Esophagus squamous epithelium (tissue), 5 donors: ENCODE data around the gene CXCR4. TPM values are rescaled to one million over a fixed set of nuclear protein-coding genes. Genes with fewer than 3 reads are reported as not detected.

ENCODE experiments used
- DNase-seq: peaks from one replicate; lab custom pipeline; 2025; lab: John Stamatoyannopoulos, UW
- H3K27ac ChIP-seq, 4 donors: fragments of 200-600 bp; sonication (generic); one replicate each; pipeline ENCODE4 v1.5.1; 2016 to 2019; ENCODE audit warnings: mild to moderate bottlenecking in 1 of 4
- H3K27me3 ChIP-seq, 4 donors: fragments of 200-600 bp; sonication (generic); 1 replicate in 3 of 4; 2 replicates in 1 of 4; pipeline versions ENCODE4 v1.5.1 to v1.6.0; 2017 to 2021; ENCODE audit warnings: antibody characterized with exemption in 1 of 4
- H3K36me3 ChIP-seq, 3 donors: fragments of 200-600 bp; sonication (generic); one replicate each; pipeline ENCODE4 v1.5.1; 2016 to 2019
- H3K4me1 ChIP-seq, 3 donors: fragments of 200-600 bp; sonication (generic); one replicate each; pipeline ENCODE4 v1.5.1; 2017 to 2019
- H3K4me3 ChIP-seq, 4 donors: fragments of 200-600 bp; sonication (generic); 1 replicate in 3 of 4; 2 replicates in 1 of 4; pipeline ENCODE4 v1.5.1; 2016 to 2019; ENCODE audit warnings: mild to moderate bottlenecking in 2 of 4, moderate library complexity in 1 of 4
- H3K9me3 ChIP-seq, 3 donors: fragments of 200-600 bp; sonication (generic); one replicate each; pipeline ENCODE4 v1.5.1; 2016 to 2019
- CTCF ChIP-seq, 6 experiments: fragments of 450-650 bp in 4 of 6; fragments of 200-600 bp in 2 of 6; sonication (generic) in 2 of 6; IDR thresholded peaks; one replicate each; pipeline ENCODE4 v1.5.1; 2016 to 2019; ENCODE audit warnings: antibody characterized with exemption in 6 of 6, mild to moderate bottlenecking in 4 of 6, moderate library complexity in 4 of 6
- POLR2A ChIP-seq, 4 donors: fragments of 450-650 bp; IDR thresholded peaks; one replicate each; pipeline ENCODE4 v1.6.1; 2017; ENCODE audit warnings: antibody characterized with exemption in 4 of 4, mild to moderate bottlenecking in 4 of 4, moderate library complexity in 3 of 4
- WGBS, 2 donors: methylation state at CpG; one replicate each; pipeline ENCODE4 v1.1.5; 2018; 5-methylcytosine and 5-hydroxymethylcytosine counted together
- intact Hi-C: fragments of 100-400 bp; cut with DNase I; formaldehyde crosslinking; loops from one replicate; pipeline ENCODE4 v1.15.0; 2022
- total RNA-seq, 4 donors: library from RNA; depleted of rRNA; stranded (reverse); fragments of >200 nt; gene quantifications; one replicate each; pipeline ENCODE4 v1.1.0, GENCODE V29; 2016
- donor health status: DM: yes; HTN: yes; CAD: no.

Gene CXCR4
- total RNA-seq, 4 donors from 2014 or later = 5.7 to 28.6 (median 10.0) TPM

DNA sequence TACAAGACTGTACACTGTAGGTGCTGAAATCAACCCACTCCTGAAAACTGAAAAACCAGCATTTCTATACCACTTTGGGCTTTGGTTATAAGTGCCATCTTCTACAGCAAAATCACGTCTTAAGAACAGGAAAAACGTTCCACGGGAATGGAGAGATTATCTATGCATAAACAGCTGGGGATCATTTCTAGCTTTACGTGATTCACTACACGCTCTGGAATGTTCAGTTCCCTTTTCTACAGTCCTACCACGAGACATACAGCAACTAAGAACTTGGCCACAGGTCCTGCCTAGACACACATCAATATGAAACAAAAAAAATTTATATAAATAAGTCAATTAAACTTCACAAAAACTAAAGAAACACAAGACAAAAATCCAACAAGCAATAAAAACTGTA lies 3.6 kb downstream of the CXCR4 start:
- WGBS, 2 donors = 69 to 75% methylated on average over 6 of the region's 6 CpGs
- TF ChIP-seq CTCF (IDR thresholded peaks at IDR 0.05) (no peak), POLR2A (IDR thresholded peaks at IDR 0.05) (no peak)
- no peak for DNase-seq
- intact Hi-C loops = no loop called here
- Histone ChIP-seq H3K4me3 (peak overlapping the region in 2 of 4 donors; percentile 37 to 52), H3K27me3 (peaks cover 0 to 91% (median 6%) of the 10 kb centered on the region in 4 donors), H3K36me3 (no peaks in the 10 kb centered on the region), H3K27ac (peak overlapping the region in 1 of 4 donors; percentile 2), H3K9me3 (no peaks in the 10 kb centered on the region), H3K4me1 (peaks cover 14 to 39% (median 35%) of the 10 kb centered on the region in 3 donors)

GRCh38 chr2:136113209-136113971 lies 4.6 kb downstream of the CXCR4 start:
- TF ChIP-seq POLR2A (IDR thresholded peaks at IDR 0.05) (no peak), CTCF (IDR thresholded peaks at IDR 0.05) (no peak)
- intact Hi-C loops = no loop called here
- WGBS, 2 donors = 73 to 75% methylated on average over 6 of the region's 6 CpGs
- H3K27ac ChIP-seq = no peak overlapping the region
- H3K9me3 ChIP-seq = no peaks in the 10 kb centered on the region
- no peak overlapping the region for H3K4me3 ChIP-seq
- no peak for DNase-seq
- H3K27me3 ChIP-seq = peaks cover 0 to 89% (median 3%) of the 10 kb centered on the region in 4 donors
- H3K36me3 ChIP-seq = no peaks in the 10 kb centered on the region
- peaks cover 14 to 29% (median 25%) of the 10 kb centered on the region in 3 donors for H3K4me1 ChIP-seq

- H3K36me3 ChIP-seq = no peaks in the 10 kb centered on the region
- no peak for TF ChIP-seq CTCF (IDR thresholded peaks at IDR 0.05)
- TF ChIP-seq POLR2A (IDR thresholded peaks at IDR 0.05) = no peak
- peaks cover 0 to 85% (median 3%) of the 10 kb centered on the region in 4 donors for H3K27me3 ChIP-seq
- H3K4me1 ChIP-seq = peaks cover 8 to 21% (median 16%) of the 10 kb centered on the region in 3 donors
- WGBS, 2 donors = 48 to 58% methylated on average over 5 of the region's 5 CpGs
- no peaks in the 10 kb centered on the region for H3K9me3 ChIP-seq
- H3K4me3 ChIP-seq = no peak overlapping the region
- no peak for DNase-seq
- intact Hi-C loops = no loop called here
- H3K27ac ChIP-seq = no peak overlapping the region
Measured at GRCh38 chr2:136112317-136113208, 5.4 kb downstream of the CXCR4 start.

DNA sequence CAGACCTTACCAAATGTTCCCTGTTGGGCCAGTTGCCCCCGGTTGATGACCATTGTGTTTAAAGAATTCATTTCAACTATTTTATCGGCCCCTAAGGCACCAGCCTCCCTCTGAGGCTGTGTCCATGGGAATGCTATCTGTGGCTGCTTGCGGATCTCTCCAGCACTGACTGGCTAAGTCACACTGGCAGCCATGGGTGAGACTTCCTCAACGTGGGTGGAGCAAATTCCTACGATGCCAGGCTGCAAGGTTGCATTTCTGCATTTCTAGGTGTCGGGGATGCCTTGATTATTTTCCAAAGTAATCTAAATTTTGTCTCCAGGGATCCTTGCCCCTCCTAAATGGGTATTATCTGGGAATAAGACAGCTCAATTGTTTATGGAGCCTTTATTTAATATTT lies 6.2 kb downstream of the CXCR4 start:
- Histone ChIP-seq H3K27me3 (peaks cover 0 to 77% (median 3%) of the 10 kb centered on the region in 4 donors), H3K4me3 (no peak overlapping the region), H3K9me3 (no peaks in the 10 kb centered on the region), H3K27ac (no peak overlapping the region), H3K4me1 (peaks cover 0 to 12% (median 8%) of the 10 kb centered on the region in 3 donors), H3K36me3 (no peaks in the 10 kb centered on the region)
- DNase-seq = no peak
- intact Hi-C loops = no loop called here
- TF ChIP-seq POLR2A (IDR thresholded peaks at IDR 0.05) = no peak
- no peak for TF ChIP-seq CTCF (IDR thresholded peaks at IDR 0.05)
- WGBS, 2 donors = 72 to 73% methylated on average over 6 of the region's 6 CpGs
